ENCODE data around the gene OPA3. TPM values are rescaled to one million over a fixed set of nuclear protein-coding genes. Genes with fewer than 3 reads are reported as not detected.
A peak's percentile ranks its signal among the peaks of the same experiment; 100 is the strongest.

Gene OPA3
- total RNA-seq, 1 experiment from 2014 or later = 15.2 TPM

DNA sequence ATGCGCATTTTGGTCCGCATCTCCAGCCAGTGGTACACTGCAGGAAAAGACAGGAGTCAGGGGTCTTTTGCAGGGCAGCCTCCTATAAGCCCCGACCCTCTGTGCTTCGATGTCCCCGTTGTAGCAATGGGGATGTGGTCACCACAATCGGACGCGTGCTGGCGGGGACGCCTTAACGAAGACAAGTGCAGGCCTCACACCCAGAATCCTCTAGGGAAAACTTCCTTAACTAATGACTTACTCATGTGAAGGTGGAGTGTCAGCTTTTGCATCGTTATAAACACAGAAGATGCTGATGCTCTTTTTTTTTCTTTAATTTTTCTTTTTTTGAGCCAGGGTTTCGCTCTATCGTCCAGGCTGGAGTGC, 55.2 kb downstream of the OPA3 start:
- Histone ChIP-seq H3K79me2 (ENCODE audit: low read depth) (no peaks in the 10 kb centered on the region), H3K4me1 (replicated peaks; ENCODE audit: insufficient read depth) (peaks cover 24% of the 10 kb centered on the region), H3K27me3 (ENCODE audit: insufficient read depth, low read depth) (no peaks in the 10 kb centered on the region), H3K36me3 (ENCODE audit: low read depth) (peaks cover 11% of the 10 kb centered on the region; the same call in 1 of the 2 replicates), H3K4me3 (peak overlapping the region; percentile 80), H3K4me2 (peak overlapping the region; percentile 97), H3F3A (ENCODE audit: insufficient read depth, low read depth) (peaks cover 53% of the 10 kb centered on the region), H3K9me2 (ENCODE audit: insufficient read depth) (no peaks in the 10 kb centered on the region), H4K20me1 (ENCODE audit: insufficient read depth) (no peaks in the 10 kb centered on the region), H3K9me3 (ENCODE audit: insufficient read depth, low read depth) (peaks cover 13% of the 10 kb centered on the region), H3K27ac (peak overlapping the region; percentile 88; the same call in 1 of the 2 replicates), H2AFZ (peak overlapping the region; percentile 76)
- ChIA-PET CTCF (interaction anchor here (0.6 to 1.2 kb wide), 3 partner anchors 29 to 101 kb away, joined by 3 to 6 read pairs (median 4); no protein-coding TSS in a partner anchor), POLR2A (ENCODE audit: unreplicated experiment) (interaction anchor here (0.7 kb wide), 1 partner anchor 252 kb away, joined by 3 read pairs; no protein-coding TSS in a partner anchor)
- no peak for DNase-seq
- BruUV-seq (replicated peaks) = no TSS peak
- intact Hi-C loops (cut with micrococcal nuclease; ENCODE audit: unreplicated experiment) = loop anchor here (2.0 to 5.0 kb wide), 3 partner anchors 37 to 163 kb away; partner anchors contain the start of genes OPA3, QPCTL and SNRPD2
- TF ChIP-seq CTCF (conservative IDR thresholded peaks at IDR 0.05) (no peak), EZH2 (IDR thresholded peaks at IDR 0.05; ENCODE audit: low read depth) (no peak)

DNA sequence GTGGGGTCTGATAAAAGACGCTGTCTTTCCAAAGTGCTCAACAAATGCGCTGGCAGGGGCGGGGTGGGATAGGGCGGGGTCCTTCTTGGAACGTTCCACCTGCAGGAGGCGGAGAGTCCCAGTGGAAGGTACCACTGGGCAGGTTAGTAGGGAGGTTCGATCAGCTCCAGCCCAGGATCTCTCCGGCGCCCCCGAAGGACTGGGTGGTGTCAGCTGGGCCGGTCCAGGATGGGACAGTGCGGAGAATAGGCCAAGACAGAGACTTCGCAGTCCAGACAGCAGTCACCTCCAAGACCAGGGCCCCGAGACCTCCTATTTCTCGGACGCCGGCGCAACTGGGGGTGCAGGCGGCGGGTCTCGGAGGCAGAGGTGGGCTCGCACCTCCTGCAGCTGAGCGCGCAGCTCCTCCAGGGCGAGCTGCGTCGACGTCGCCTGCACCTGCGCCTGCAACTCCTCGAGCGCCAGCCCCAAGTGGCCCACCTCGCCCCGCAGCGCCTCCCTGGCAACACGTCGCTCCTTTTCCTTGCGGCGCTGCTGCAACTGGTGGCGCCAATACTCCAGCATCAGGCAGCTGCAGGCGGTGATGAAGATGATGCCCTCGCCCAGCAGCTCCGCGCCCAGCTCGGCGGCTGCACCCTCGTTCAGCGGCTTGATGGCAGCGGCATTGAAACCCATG, 55.7 kb downstream of the OPA3 start:
- intact Hi-C loops (cut with micrococcal nuclease; ENCODE audit: unreplicated experiment) = loop anchor here (1.0 to 5.0 kb wide), 4 partner anchors 36 to 163 kb away; partner anchors contain the start of genes OPA3, QPCTL and SNRPD2
- H3K4me1 ChIP-seq (replicated peaks; ENCODE audit: insufficient read depth) = peaks cover 24% of the 10 kb centered on the region
- peak; percentile 82 to 85 for DNase-seq
- H3K9me3 ChIP-seq (ENCODE audit: insufficient read depth, low read depth) = peaks cover 13% of the 10 kb centered on the region
- H3K36me3 ChIP-seq (ENCODE audit: low read depth) = peaks cover 16% of the 10 kb centered on the region; the same call in 1 of the 2 replicates
- peak overlapping the region; percentile 76 for H2AFZ ChIP-seq
- no peaks in the 10 kb centered on the region for H4K20me1 ChIP-seq (ENCODE audit: insufficient read depth)
- BruUV-seq (replicated peaks) = no TSS peak
- peak overlapping the region; percentile 97 for H3K4me2 ChIP-seq
- TF ChIP-seq EZH2 (IDR thresholded peaks at IDR 0.05; ENCODE audit: low read depth) (no peak), CTCF (conservative IDR thresholded peaks at IDR 0.05) (peak; percentile 34; the same call in 1 of the 2 replicates)
- ChIA-PET CTCF (interaction anchor here (0.5 to 1.2 kb wide), 5 partner anchors 29 to 357 kb away, joined by 3 to 6 read pairs (median 3); partner anchors contain the start of genes EML2 and IRF2BP1), POLR2A (ENCODE audit: unreplicated experiment) (interaction anchor here (0.6 to 0.7 kb wide), 5 partner anchors 10 to 252 kb away, joined by 3 to 16 read pairs (median 4); partner anchors contain the start of gene SIX5)
- H3K27ac ChIP-seq = peak overlapping the region; percentile 88
- H3K79me2 ChIP-seq (ENCODE audit: low read depth) = no peaks in the 10 kb centered on the region
- peaks cover 55% of the 10 kb centered on the region for H3F3A ChIP-seq (ENCODE audit: insufficient read depth, low read depth)
- peak overlapping the region; percentile 80 for H3K4me3 ChIP-seq
- no peaks in the 10 kb centered on the region for H3K9me2 ChIP-seq (ENCODE audit: insufficient read depth)
- H3K27me3 ChIP-seq (ENCODE audit: insufficient read depth, low read depth) = no peaks in the 10 kb centered on the region

DNA sequence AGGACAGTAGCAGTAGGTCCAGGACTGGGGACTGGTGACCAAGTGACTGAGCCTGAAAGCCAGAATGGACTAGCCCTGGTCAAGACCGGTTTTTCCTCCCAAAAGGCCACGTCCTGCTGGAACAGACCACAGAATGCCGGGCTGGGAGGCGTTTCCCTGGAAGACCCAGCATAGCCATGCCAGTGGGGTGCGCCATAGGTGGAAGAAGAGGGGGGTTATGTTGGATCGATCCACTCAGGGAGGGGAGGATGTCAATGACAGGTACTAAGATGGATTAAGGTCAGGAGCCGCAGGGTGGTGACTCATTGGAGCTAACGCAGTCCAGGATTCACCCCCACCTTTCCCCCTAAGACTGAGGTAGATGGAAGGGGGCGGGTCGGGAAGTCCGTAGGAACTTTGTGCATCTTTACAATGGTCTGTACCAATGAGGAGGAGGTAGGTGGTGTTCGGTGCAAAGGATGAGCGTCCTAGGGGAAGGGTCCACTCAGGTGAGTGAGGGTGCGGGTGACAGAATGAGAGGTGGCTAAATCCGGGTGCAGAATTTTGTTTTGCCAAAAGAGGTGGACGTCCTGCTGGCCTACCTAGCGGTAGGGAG, 56.4 kb downstream of the OPA3 start:
- DNase-seq = peak; percentile 91 to 99
- intact Hi-C loops (cut with micrococcal nuclease; ENCODE audit: unreplicated experiment) = loop anchor here (1.0 to 5.0 kb wide), 4 partner anchors 35 to 164 kb away; partner anchors contain the start of genes OPA3, QPCTL and SNRPD2
- peak overlapping the region; percentile 80 for H3K4me3 ChIP-seq

More for the DNA sequence above, 56.4 kb downstream of the OPA3 start:
- Histone ChIP-seq H3K9me3 (ENCODE audit: insufficient read depth, low read depth) (peaks cover 13% of the 10 kb centered on the region), H3K4me2 (peak overlapping the region; percentile 97), H3K9me2 (ENCODE audit: insufficient read depth) (no peaks in the 10 kb centered on the region), H2AFZ (no peak overlapping the region), H3K4me1 (replicated peaks; ENCODE audit: insufficient read depth) (peaks cover 27% of the 10 kb centered on the region), H3F3A (ENCODE audit: insufficient read depth, low read depth) (peaks cover 56% of the 10 kb centered on the region), H3K27me3 (ENCODE audit: insufficient read depth, low read depth) (no peaks in the 10 kb centered on the region), H3K36me3 (ENCODE audit: low read depth) (peaks cover 16% of the 10 kb centered on the region; the same call in 1 of the 2 replicates), H3K79me2 (ENCODE audit: low read depth) (no peaks in the 10 kb centered on the region), H4K20me1 (ENCODE audit: insufficient read depth) (no peaks in the 10 kb centered on the region), H3K27ac (peak overlapping the region; percentile 88)
- POLR2A ChIA-PET (ENCODE audit: unreplicated experiment) = interaction anchor here (0.6 to 0.7 kb wide), 3 partner anchors 49 to 241 kb away, joined by 3 to 16 read pairs (median 4); partner anchors contain the start of gene SIX5
- TF ChIP-seq CTCF (conservative IDR thresholded peaks at IDR 0.05) (no peak), EZH2 (IDR thresholded peaks at IDR 0.05; ENCODE audit: low read depth) (no peak)
- CTCF ChIA-PET = interaction anchor here (0.6 to 1.2 kb wide), 2 partner anchors 30 to 358 kb away, joined by 3 to 4 read pairs; partner anchors contain the start of gene IRF2BP1
- BruUV-seq (replicated peaks) = no TSS peak

All from PC-9 (cell line).